DMS153 treated with DMSO at 0.1 percent for 48 hours (cell line): ENCODE results near the gene SGSM1.

ENCODE experiments used
- DNase-seq: peaks from one replicate; lab custom pipeline; 2025; ENCODE audit not compliant: unreplicated experiment; lab: John Stamatoyannopoulos, UW

The SGSM1 gene, protein sequence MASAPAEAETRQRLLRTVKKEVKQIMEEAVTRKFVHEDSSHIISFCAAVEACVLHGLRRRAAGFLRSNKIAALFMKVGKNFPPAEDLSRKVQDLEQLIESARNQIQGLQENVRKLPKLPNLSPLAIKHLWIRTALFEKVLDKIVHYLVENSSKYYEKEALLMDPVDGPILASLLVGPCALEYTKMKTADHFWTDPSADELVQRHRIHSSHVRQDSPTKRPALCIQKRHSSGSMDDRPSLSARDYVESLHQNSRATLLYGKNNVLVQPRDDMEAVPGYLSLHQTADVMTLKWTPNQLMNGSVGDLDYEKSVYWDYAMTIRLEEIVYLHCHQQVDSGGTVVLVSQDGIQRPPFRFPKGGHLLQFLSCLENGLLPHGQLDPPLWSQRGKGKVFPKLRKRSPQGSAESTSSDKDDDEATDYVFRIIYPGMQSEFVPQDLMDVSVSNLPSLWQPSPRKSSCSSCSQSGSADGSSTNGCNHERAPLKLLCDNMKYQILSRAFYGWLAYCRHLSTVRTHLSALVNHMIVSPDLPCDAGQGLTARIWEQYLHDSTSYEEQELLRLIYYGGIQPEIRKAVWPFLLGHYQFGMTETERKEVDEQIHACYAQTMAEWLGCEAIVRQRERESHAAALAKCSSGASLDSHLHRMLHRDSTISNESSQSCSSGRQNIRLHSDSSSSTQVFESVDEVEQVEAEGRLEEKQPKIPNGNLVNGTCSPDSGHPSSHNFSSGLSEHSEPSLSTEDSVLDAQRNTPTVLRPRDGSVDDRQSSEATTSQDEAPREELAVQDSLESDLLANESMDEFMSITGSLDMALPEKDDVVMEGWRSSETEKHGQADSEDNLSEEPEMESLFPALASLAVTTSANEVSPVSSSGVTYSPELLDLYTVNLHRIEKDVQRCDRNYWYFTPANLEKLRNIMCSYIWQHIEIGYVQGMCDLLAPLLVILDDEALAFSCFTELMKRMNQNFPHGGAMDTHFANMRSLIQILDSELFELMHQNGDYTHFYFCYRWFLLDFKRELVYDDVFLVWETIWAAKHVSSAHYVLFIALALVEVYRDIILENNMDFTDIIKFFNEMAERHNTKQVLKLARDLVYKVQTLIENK

DNA sequence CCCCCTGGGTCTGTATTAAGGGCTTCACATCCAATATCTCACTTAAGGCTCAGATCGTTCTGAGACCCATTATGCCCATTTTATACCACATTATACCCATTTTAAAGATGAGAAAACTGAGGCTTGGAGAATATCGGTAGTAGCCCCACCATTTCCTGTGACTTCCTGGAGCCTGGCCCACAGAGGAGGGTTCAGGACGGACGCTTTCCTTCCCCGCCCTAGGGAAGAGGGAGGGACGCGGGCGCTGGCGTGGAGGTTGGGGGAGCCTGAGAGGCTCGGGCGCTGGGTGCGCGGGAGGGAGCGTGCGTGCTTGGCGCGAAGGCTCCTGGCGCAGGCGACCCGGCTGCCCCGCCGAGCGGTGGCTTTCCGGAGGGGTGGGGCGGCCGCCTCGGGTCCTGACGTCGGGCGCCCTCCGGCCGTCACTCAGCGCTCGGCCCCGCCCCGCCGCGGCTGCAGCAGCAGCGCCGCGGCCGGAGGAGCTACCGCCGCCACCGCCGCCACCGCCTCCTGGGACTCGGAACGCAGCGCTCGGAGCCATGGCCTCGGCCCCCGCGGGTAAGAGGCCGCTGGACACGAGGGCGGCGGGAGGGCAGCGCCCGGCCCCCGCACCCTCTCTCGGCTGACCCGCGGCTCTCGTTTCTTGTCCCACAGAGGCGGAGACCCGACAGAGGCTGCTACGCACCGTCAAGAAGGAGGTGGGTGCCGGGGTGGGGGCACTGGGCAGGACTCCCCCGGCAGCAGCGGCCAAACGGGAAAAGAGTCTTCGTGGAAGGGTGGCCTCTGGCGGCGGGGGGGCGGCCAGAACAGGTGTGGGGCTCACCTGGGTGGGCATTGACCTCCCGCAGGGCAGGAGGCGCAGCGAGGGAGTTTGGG, at the start of gene SGSM1:
Gene SGSM1 (plus strand): TSS at position 422 of the 873 bp plus-strand sequence. CDS start 115 bp downstream, at position 537.
- DNase-seq = peak; percentile 61

DNA sequence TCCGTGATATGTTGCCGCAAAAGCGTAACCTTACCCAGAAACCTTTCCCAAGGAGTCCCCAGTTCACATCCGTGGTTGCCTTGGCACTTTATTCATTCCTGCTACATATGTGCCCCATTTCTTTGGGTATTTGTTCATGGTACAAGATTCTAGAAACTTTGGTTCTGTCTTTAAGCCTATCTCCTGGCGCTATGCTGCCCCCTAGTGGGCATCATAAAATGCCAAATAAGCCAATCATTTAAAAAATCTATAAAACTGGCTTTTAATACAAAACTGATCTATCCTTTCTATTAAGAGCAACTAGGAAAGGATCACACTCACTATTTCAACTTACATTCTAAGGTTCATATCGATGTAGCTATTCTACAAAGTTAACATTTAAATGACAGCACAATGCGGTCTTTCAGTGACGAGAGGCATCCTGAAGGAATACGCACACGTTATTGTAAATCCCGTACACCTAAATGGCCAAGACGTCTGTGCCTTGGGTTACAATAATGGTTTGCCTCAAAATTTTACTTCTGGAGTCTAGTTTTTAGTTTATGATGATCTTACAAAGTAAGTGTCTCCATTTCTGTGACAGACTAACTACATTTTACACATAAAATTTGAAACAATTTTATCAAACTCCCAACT, 47.7 kb upstream of the SGSM1 start:
- peak; percentile 24 for DNase-seq

DNA sequence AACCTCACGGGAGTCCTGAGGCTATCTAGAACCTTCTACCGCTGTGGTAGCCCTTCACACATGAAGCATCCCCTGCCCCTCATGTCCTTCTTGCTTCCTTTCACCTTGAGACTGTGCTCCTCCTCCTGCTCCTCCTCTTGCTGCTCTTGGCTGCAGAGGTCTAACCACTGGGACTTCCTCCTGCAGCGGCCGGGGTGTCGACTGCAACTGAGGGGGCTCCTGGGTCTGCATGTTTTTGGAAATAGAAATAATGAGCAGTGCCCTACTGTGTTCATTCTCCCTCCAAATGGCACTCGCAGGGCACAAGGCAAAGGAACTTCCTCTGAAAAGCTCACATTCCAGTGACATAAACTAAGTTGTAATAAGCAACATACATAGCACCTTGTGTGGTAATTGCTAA, 46.2 kb upstream of the SGSM1 start:
- DNase-seq = no peak

DNA sequence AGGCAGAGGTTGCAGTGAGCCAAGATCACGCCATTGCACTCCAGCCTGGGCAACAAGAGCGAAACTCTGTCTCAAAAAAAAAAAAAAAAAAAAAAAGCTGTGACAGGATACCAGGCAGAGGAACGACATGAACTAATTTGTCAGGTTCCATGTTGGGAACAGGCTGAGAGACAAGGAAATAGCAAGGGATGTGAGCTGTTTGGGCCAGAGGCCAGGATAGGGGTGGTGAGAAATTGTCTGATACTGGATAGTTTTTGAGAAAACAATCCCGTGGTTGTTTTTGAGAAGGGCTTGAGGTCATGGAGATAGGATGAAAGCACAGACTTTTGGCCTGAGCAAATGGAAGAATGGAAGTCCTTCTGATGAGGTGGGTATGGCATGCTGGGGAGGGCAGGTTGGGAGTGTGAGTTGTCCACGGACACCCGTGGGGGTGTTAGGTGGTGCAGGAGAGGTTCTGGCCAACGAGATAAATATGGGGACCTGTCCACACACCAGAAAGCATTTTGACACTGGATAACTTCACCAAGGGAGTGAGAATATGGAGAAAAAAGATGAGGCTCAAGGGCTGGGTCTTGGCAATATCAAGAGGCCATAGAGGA, 45.2 kb upstream of the SGSM1 start:
- DNase-seq = no peak

DNA sequence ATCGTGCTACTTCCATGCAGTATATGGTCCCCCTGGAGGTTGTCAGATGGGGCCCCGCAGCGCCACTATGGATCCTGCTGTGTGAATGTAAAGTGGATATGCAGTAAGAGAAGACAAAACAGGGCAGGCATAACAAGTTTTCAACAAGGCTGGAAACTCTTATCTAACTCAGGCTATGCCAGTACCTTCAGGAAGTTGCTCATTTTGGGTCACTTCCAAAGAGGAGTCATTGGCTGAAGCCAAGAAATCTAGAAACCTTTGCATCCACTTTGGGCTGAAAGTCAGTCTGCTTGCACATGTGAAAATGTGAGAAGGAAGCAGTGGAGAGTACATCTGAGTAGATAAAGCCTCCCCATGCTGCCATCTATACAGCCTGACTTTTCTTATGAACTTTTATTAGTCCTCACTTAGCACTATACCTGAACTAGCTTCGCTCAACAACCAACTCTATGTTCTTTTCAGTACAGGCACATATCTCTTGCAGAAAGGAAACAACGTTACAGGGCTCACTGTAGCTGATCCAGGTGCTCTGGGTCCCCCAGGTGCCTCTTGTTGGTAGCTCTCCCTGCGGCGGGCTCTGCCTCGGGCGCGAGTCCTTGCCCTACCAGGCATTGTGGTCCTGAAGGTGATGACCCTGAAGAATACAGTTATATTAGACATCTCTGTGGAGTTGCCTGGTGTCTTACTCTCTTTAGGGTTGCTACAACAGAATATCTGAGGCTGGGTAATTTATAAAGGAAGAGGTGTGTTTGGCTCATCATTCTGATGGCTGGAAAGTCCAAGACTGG, 43.9 kb upstream of the SGSM1 start:
- DNase-seq = no peak

DNA sequence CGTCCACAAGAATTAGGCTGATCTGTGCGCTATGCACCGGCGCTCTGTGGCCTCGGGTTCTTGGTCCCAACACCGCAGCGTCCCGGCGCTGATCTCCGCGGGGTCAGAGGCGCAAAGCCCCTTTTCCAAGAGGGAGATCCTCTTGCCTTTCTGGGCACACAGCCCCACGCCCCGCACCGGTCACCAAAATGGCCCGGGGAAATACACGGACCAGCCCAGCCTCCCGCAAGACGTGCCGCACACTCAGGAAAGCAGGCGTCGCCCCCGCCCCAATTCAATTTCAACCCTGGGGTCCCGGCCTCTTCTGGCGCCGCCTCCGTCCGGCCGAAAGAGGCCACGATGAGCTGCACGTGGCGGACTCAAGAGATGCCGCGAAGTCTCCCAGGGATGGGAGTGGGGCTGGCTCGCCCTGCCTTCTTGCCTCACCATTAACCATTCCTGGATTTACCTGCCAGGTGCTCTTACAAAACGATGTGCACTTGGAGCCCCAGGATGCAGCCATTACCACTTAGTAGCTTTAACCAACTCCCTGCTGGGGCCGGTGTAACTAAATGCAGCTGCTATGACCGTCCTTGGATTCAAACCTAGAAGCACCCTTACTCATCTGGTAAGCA, 42.0 kb upstream of the SGSM1 start:
- DNase-seq = no peak

DNA sequence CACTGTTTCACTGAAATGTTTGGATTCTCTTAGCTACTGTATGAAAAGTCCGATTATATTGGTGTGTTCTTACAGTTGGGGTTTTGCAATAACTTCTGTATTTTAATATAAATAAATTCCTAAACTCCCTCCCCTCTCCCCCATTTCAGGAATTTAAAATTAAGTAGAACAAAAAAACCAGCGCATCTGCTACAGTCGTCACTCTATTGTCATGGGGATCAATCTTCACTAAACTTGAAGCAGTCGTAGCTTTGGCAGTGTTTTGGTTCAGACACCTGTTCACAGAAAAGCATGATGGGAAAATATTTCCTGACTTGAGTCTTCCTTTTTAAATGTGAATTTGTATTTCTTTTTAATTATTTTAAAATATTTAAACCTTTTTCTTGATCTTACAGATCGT, 40.8 kb upstream of the SGSM1 start:
- DNase-seq = no peak

DNA sequence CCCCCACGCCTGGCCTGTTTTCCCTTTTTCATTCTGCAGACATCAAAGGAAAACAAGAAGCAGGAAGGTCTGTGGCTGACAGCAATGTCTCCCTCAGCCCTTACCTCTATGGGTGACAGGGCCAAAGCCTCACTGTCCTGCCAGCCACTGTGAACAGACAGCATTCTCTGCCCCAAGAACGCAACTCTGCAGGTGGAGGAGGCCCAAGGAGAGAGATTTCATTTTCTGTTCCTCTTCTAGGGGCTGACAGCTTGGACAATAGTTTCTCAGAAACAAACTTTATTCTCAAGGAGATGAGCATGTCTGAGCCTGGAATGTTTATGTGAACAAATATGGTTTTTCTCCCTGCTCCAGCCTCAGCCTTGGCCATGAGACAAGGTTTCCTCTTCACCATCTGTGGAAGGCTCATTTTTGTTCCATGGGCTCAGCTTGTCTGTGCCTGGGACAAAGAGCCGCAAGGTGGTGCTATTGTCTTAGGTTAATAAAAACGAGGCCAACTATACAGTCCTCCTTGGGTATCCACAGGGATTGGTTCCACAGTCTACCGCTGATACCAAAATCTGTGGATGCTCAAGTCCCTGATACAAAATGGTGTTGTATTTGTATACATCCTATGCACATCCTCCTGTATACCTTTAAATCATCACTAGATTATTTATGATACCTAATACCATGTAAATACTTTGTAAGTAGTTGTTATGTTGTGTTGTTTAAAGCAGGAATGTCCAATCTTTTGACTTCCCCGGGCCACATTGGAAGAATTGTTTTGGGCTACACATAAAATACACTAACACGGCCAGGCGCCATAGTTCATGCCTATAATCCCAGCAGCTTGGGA, 37.3 kb upstream of the SGSM1 start:
- DNase-seq = peak; percentile 44

DNA sequence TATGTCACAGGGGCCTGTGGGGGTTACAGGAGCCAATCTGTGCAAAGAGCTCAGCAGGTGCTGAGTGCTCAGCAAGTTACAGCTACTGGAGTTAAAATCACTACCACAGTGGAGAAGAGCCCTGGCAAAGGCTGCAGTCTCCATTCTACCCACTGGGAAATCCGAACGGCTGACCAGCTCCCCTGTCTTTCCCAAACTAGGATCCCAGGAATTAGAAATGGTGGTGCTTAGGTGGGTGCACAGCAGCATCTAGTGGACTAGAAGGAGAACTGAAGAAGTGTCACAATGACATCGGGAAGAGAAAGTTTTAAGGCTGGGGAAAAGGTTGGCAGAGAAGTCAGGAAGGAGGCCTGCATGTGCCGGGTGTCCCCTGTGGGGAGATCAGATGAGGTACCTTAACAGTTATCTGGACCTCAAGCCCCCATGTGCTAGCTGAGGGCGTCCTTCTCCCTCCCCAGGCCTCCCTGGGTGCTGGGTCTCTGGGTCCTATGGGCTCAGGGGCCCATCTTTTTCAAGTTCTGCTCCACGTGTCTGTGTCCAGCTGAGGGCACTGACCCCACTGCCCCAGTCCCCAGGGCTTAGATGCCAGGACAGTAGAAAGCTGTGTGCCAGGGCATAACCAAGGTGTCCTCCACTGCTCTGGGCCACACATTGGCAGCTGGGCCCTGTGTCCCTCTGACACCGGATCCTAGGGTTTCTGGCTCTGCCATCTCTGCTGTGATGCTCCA, 33.4 kb upstream of the SGSM1 start:
- DNase-seq = no peak

DNA sequence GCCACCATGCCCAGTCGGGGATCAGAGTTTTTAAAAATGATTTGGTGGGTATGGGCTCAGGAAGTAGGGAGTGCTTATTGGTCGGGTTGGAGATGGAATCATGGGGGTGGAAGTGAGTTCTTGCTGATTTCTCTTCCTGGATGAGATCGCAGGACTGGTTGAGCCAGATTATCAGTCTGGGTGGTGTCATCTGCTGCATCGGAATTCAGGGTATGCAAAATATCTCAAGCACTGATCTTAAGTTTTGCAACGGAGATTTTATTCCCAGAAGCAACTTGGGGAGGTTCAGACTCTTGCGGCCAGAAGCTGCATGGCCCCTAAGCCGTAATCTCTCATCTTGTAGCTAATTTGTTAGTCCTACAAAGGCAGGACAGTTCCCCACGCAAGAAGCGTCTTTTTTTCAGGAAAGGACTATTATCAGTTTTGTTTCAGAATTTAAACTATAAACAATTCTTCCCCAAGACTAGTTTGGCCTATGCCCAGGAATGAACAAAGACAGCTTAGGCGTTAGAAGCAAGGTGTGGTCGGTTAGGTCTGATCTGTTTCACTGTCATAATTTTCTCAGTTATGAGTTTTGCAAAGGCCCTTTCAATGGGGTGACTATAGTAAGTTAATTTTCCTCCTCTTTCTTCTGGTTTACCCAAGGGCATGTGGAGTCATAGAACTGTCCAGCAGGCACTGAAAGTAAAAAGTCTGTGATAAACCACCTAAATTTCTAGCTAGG, 30.1 kb upstream of the SGSM1 start:
- DNase-seq = no peak

DNA sequence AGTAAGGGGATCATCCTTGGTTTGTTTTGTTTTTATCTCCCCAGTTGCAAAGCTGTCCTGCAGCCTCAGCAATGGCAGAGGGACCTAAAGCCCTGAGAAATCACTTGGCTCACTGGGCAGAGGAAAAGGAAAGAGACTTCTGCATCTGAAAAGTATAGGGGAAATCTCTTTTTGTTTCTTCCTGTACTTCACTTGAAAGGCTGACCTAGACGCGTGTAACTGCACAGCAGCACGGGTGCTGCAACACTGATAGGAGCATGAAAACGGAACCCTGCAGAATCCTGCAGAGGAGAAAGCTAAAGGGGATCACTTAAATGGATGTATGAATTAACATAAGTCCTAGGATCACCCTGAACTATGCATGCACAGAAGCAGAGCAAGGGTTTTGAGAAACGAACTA, 29.5 kb upstream of the SGSM1 start:
- DNase-seq = no peak

DNA sequence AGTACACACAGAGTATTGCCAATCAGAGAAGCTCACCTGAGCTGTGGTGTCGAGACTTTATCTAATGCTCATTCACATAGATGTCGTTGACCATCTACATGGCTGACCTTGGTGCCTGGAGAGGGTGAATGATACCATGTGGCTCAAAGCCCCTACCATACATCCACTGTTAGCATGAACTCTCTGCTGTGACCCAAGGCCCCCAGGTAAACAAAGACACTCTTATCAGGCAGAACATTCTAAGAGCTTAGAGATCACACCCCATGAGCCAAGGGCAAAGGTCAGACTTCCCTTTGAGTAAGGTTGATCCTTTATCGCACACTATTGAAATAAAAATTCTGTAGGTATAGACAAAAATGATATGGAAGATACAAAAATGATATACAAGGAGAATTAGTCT, 16.5 kb upstream of the SGSM1 start:
- no peak for DNase-seq

DNA sequence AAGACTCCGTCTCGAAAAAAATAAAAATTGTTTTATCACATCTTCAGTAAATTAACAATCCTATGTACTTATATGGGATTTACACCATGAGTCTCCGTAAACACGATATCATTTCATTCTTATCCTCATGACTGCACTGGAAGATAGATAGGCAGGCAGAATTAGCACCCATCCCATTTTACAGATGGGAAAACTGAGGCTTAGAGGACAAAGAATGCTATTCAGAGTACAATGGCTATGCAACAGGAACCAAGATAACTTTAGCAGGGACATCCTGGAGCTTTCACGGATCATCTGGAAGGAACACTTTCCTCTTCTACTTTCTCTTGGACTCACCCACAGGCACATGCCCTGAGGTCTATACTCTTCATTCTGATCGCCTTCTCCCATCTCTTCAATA, 14.6 kb upstream of the SGSM1 start:
- DNase-seq = no peak

DNA sequence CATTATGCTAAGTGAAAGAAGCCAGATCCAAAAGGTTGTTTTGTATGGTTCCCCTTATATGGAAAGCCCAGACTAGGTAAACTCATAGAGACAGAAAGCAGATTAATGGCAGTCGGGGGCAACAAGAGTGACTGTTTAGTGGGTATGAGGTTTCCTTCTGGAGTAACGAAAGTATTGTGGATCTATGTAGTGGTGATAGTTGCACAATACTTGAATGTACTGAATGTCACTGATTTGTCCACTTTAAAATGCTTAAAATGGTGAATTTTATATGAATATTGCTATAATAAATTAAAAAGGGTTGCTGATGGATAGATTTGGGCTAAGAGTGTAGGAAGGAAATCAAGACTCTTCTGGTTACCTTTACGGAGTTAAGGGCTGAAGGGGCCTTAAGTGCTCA, 10.0 kb upstream of the SGSM1 start:
- no peak for DNase-seq

DNA sequence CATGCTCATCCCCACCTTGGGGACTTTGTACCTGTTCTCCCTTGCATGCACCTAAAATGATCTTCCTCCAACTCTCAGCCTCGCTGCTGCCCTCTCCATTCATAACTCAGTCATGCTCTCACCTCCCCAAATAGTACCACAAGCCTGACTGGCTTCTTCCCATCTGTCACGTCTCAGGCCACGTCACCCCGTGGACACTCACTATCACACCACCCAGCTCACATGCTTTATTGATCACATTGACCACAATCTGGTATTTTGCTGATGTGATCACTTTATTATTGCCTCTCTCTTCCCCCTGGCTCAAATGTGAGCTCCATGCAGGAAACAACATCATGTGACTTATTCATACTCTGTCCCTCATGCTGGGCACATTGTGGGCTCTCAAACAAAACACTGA, 9.2 kb upstream of the SGSM1 start:
- no peak for DNase-seq

DNA sequence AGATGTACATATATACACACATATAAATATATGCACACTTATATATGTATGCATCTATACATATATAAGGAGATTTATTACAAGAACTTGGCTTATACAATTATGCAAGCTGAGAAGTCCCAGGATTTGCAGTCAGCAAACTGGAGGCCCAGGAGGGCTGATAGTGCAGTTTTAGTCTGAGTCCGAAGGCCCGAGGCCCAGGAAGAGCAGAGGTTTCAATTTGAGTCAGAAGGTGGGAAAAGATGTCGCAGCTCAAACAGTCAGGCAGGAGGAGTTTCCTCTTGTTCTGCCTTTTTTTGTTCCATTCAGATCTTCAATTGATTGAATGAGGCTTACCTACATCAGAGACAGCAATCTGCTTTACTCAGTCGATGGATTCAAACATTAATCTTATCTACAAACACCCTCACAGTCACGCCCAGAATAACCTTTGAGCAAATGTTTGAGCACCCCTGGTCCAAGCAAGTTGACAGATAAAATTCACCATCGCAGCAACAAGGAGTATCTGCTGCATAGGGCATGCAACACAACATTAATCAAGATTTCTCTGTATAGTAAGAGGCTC, 4.0 kb upstream of the SGSM1 start:
- DNase-seq = no peak
